Central memory CD4-positive, alpha-beta T cell (primary cell): ENCODE results near the gene SHPK.

Experiments used
- DNase-seq: peaks from one replicate; pipeline ENCODE4 v3.0.0; 2022
- total RNA-seq, 3 experiments: gene quantifications; one replicate each; lab custom pipeline; 2026; lab: John Stamatoyannopoulos, UW

Gene SHPK
- total RNA-seq = 1.4 to 3.2 (median 2.2) reads per million in 3 experiments

GRCh38 chr17:3636154-3636907, at the start of gene SHPK, which contains the start of gene CTNS:
TSS of gene SHPK (minus strand) at chr17:3636250. CDS start at chr17:3636219, 31 bp downstream.
TSS of gene CTNS (plus strand) at chr17:3636760. CDS start at chr17:3640207, 3,447 bp downstream.
- peak; percentile 93 for DNase-seq

GRCh38 chr17:3685174-3685573, 49.1 kb upstream of the SHPK start:
- DNase-seq = no peak

GRCh38 chr17:3683054-3683511, 47.0 kb upstream of the SHPK start:
- DNase-seq = peak; percentile 48

GRCh38 chr17:3682033-3682432, 46.0 kb upstream of the SHPK start:
- DNase-seq = no peak

- no peak for DNase-seq
Measured at GRCh38 chr17:3681565-3681964, 45.5 kb upstream of the SHPK start.

GRCh38 chr17:3681057-3681456, 45.0 kb upstream of the SHPK start:
- DNase-seq = no peak

- DNase-seq = no peak
Measured at GRCh38 chr17:3679531-3680126, 43.6 kb upstream of the SHPK start.

GRCh38 chr17:3678821-3679530, 42.9 kb upstream of the SHPK start:
- no peak for DNase-seq

GRCh38 chr17:3678095-3678820, 42.2 kb upstream of the SHPK start:
- DNase-seq = no peak

GRCh38 chr17:3675886-3676285, 39.8 kb upstream of the SHPK start:
- DNase-seq = no peak

GRCh38 chr17:3672571-3672970, 36.5 kb upstream of the SHPK start:
- no peak for DNase-seq

GRCh38 chr17:3669548-3669947, 33.5 kb upstream of the SHPK start:
- DNase-seq = no peak

- DNase-seq = no peak
Measured at GRCh38 chr17:3669085-3669347, 33.0 kb upstream of the SHPK start.

- DNase-seq = peak; percentile 99
Measured at GRCh38 chr17:3668279-3669084, 32.4 kb upstream of the SHPK start, which contains the start of the genes EMC6 and TAX1BP3. TSS of gene EMC6 (plus strand) at chr17:3668812. CDS start at chr17:3669147, 335 bp downstream. TSS of gene TAX1BP3 (minus strand) at chr17:3668578. CDS start at chr17:3668526, 52 bp downstream.

GRCh38 chr17:3667366-3668278, 31.6 kb upstream of the SHPK start:
- DNase-seq = peak; percentile 3

GRCh38 chr17:3666516-3666915, 30.5 kb upstream of the SHPK start:
- no peak for DNase-seq

- DNase-seq = no peak
Measured at GRCh38 chr17:3665834-3666233, 29.8 kb upstream of the SHPK start.

GRCh38 chr17:3663102-3664011, 27.3 kb upstream of the SHPK start:
- DNase-seq = no peak

GRCh38 chr17:3660311-3660891, 24.4 kb upstream of the SHPK start:
- DNase-seq = no peak
